Measurements from ENCODE around the gene SMYD3. TPM values are rescaled to one million over a fixed set of nuclear protein-coding genes. Genes with fewer than 3 reads are reported as not detected.
A peak's percentile ranks its signal among the peaks of the same experiment; 100 is the strongest.

Gene SMYD3
- total and polyA plus RNA-seq, 2 of the 13 experiments (the other 11 are each of a cell fraction or from before 2014, with no cell fraction given) = 27.7 to 35.8 TPM

GRCh38 chr1:246516126-246516525 is 9.0 kb upstream of the SMYD3 start:
- Histone ChIP-seq H3K36me3 (replicated peaks in 1 of 2; ENCODE audit: control insufficient read depth in 1 of 2, insufficient read depth in 2 of 2, low read length in 2 of 2) (no peaks in the 10 kb centered on the region), H3K4me3 (replicated peaks in 1 of 3; ENCODE audit: insufficient read depth in 1 of 3, low read depth in 2 of 3, low read length in 3 of 3) (no peak overlapping the region), H3K27ac (ENCODE audit: extremely low read length, insufficient read depth, low read length) (no peak overlapping the region), H3K4me1 (ENCODE audit: insufficient read depth, low read length) (peaks cover 31% of the 10 kb centered on the region), H3K4me2 (ENCODE audit: low read depth, low read length) (no peak overlapping the region), H3K9me3 (ENCODE audit: low read length) (peaks cover 23% of the 10 kb centered on the region), H4K20me1 (ENCODE audit: insufficient read depth, low read length) (no peaks in the 10 kb centered on the region), H2AFZ (ENCODE audit: low read length) (no peak overlapping the region), H3K27me3 (ENCODE audit: control insufficient read depth in 1 of 2, insufficient read depth in 2 of 2, low read length in 2 of 2) (peaks cover 0 to 1% of the 10 kb centered on the region in 2 experiments; a peak in 2 of 5 replicates), H3K79me2 (ENCODE audit: insufficient read depth, low read length) (no peaks in the 10 kb centered on the region), H3K9ac (ENCODE audit: insufficient read depth, low read depth, low read length) (no peak overlapping the region)
- ChIA-PET POLR2A (no interaction called here), CTCF (ENCODE audit: low intra/inter-chr PET ratio, low total read pairs) (no interaction called here)
- TF ChIP-seq CCAR2 (optimal IDR thresholded peaks at IDR 0.05; ENCODE audit: low read depth, low read length) = no peak
- ATAC-seq (no peak), FAIRE-seq (no peak), DNase-seq (ENCODE audit: low spot score) (no peak)
- WGBS (ENCODE audit: low lambda C conversion rate) = 86% methylated on average over 4 of the region's 10 CpGs
- in situ Hi-C loops (cut with HindIII; ENCODE audit: extremely low pct_ligation_motif_present, low pct_unique_long_range_greater_than_20kb) (no loop called here), intact Hi-C loops (cut with micrococcal nuclease; ENCODE audit: unreplicated experiment) (no loop called here)
- BruUV-seq (replicated peaks) = no TSS peak

- DNase-seq (ENCODE audit: low spot score) = no peak
- Histone ChIP-seq H3K79me2 (ENCODE audit: insufficient read depth, low read length) (no peaks in the 10 kb centered on the region), H4K20me1 (ENCODE audit: insufficient read depth, low read length) (no peaks in the 10 kb centered on the region), H3K9ac (ENCODE audit: insufficient read depth, low read depth, low read length) (no peak overlapping the region), H3K9me3 (ENCODE audit: low read length) (peaks cover 23% of the 10 kb centered on the region), H3K4me3 (replicated peaks in 1 of 3; ENCODE audit: insufficient read depth in 1 of 3, low read depth in 2 of 3, low read length in 3 of 3) (no peak overlapping the region), H2AFZ (ENCODE audit: low read length) (no peak overlapping the region), H3K4me1 (ENCODE audit: insufficient read depth, low read length) (peaks cover 31% of the 10 kb centered on the region), H3K27me3 (ENCODE audit: control insufficient read depth in 1 of 2, insufficient read depth in 2 of 2, low read length in 2 of 2) (peaks cover 0 to 1% of the 10 kb centered on the region in 2 experiments; a peak in 2 of 5 replicates), H3K4me2 (ENCODE audit: low read depth, low read length) (0 out of 2 replicates have a peak overlapping the region, but pooled peaks have one; percentile 87), H3K27ac (ENCODE audit: extremely low read length, insufficient read depth, low read length) (no peak overlapping the region), H3K36me3 (replicated peaks in 1 of 2; ENCODE audit: control insufficient read depth in 1 of 2, insufficient read depth in 2 of 2, low read length in 2 of 2) (no peaks in the 10 kb centered on the region)
- ATAC-seq = no peak
- BruUV-seq (replicated peaks) = no TSS peak
- POLR2A ChIA-PET = no interaction called here
- CTCF ChIA-PET (ENCODE audit: low intra/inter-chr PET ratio, low total read pairs) = no interaction called here
- WGBS (ENCODE audit: low lambda C conversion rate) = 30% methylated on average over 3 of the region's 3 CpGs
- in situ Hi-C loops (cut with HindIII; ENCODE audit: extremely low pct_ligation_motif_present, low pct_unique_long_range_greater_than_20kb) = no loop called here
- intact Hi-C loops (cut with micrococcal nuclease; ENCODE audit: unreplicated experiment) = no loop called here
- FAIRE-seq = no peak
- TF ChIP-seq ZNF264 (CRISPR knock-in tag; IDR thresholded peaks at IDR 0.05) = no peak
- TF ChIP-seq GABPB1 (CRISPR knock-in tag; IDR thresholded peaks at IDR 0.05) = no peak
- TF ChIP-seq ZNF205 (CRISPR knock-in tag; IDR thresholded peaks at IDR 0.05) = no peak
- no peak for TF ChIP-seq ZNF605 (CRISPR knock-in tag; IDR thresholded peaks at IDR 0.05)
- TF ChIP-seq ZNF562 (CRISPR knock-in tag; IDR thresholded peaks at IDR 0.05; ENCODE audit: borderline replicate concordance) = peak; percentile 100
- TF ChIP-seq MEF2D (CRISPR knock-in tag; IDR thresholded peaks at IDR 0.05) = no peak
- TF ChIP-seq MTF2 (CRISPR knock-in tag; IDR thresholded peaks at IDR 0.05; ENCODE audit: borderline replicate concordance) = no peak
- TF ChIP-seq SMAD9 (CRISPR knock-in tag; IDR thresholded peaks at IDR 0.05) = no peak
- no peak for TF ChIP-seq TAF15 (IDR thresholded peaks at IDR 0.05; ENCODE audit: low read depth, low read length, poor library complexity, severe bottlenecking)
- TF ChIP-seq ZMAT5 (CRISPR knock-in tag; IDR thresholded peaks at IDR 0.05; ENCODE audit: borderline replicate concordance, low read depth) = no peak
- no peak for TF ChIP-seq ZBED4 (CRISPR knock-in tag; IDR thresholded peaks at IDR 0.05; ENCODE audit: borderline replicate concordance)
- TF ChIP-seq AHR (CRISPR knock-in tag; IDR thresholded peaks at IDR 0.05) = no peak
- TF ChIP-seq SMAD3 (CRISPR knock-in tag; IDR thresholded peaks at IDR 0.05) = no peak
- TF ChIP-seq CBX5 (CRISPR knock-in tag; IDR thresholded peaks at IDR 0.05; ENCODE audit: borderline replicate concordance) = peak; percentile 48; the same call in 1 of the 2 replicates
- no peak for TF ChIP-seq TRIM24 (CRISPR knock-in tag; IDR thresholded peaks at IDR 0.05)
These were observed 8.4 kb upstream of the SMYD3 start for GRCh38 chr1:246515390-246516005.
